CD14-positive monocyte (primary cell): ENCODE results near the gene HVCN1. TPM values are rescaled to one million over a fixed set of nuclear protein-coding genes. Genes with fewer than 3 reads are reported as not detected.
"Not testable (repeated sequence)": the region's sequence is repeated elsewhere in the genome, so short reads cannot be mapped to it uniquely, and the experiment has no call there.

Experiments
- DNase-seq, 3 donors: peaks; one replicate each; pipeline ENCODE4 v3.0.0-alpha.2; 2011 to 2022
- H2AFZ ChIP-seq: 2 replicates; pipeline ENCODE4 v1.6.0; 2012; ENCODE audit warnings: mild to moderate bottlenecking, low read depth, low read length, inconsistent platforms; ENCODE audit not compliant: insufficient read depth, poor library complexity, severe bottlenecking
- H3K27ac ChIP-seq, 2 donors: 1 replicate in 1 of 2; 2 replicates in 1 of 2; pipeline ENCODE4 v1.5.1; 2012 to 2013; ENCODE audit warnings: low read length in 2 of 2, control low read depth in 1 of 2, inconsistent platforms in 1 of 2, low read depth in 1 of 2, mild to moderate bottlenecking in 1 of 2
- H3K27me3 ChIP-seq, 2 donors: one replicate each; pipeline versions ENCODE4 v1.6.0 to v1.6.1; 2011 to 2013; ENCODE audit warnings: low read length in 2 of 2; ENCODE audit not compliant: control insufficient read depth in 2 of 2, insufficient read depth in 2 of 2
- H3K36me3 ChIP-seq, 2 donors: replicated peaks in 1 of 2; 1 replicate in 1 of 2; 2 replicates in 1 of 2; pipeline versions ENCODE4 v1.5.1 to v1.6.1; 2012 to 2013; ENCODE audit warnings: low read length in 2 of 2, control low read depth in 1 of 2, inconsistent platforms in 1 of 2, mild to moderate bottlenecking in 1 of 2; ENCODE audit not compliant: insufficient read depth in 2 of 2, control insufficient read depth in 1 of 2
- H3K4me1 ChIP-seq, 2 donors: 1 replicate in 1 of 2; 2 replicates in 1 of 2; pipeline versions ENCODE4 v1.5.1 to v1.6.1; 2012 to 2013; ENCODE audit warnings: low read length in 2 of 2, control low read depth in 1 of 2, inconsistent platforms in 1 of 2, mild to moderate bottlenecking in 1 of 2, moderate library complexity in 1 of 2; ENCODE audit not compliant: insufficient read depth in 2 of 2, control insufficient read depth in 1 of 2
- H3K4me2 ChIP-seq: replicated peaks from 2 replicates; pipeline ENCODE3; 2012; ENCODE audit warnings: low read length, moderate library complexity, mild to moderate bottlenecking; ENCODE audit not compliant: poor library complexity, severe bottlenecking; ENCODE audit errors: extremely low read depth
- H3K4me3 ChIP-seq, 3 experiments: fragments of 200-600 bp in 1 of 3; sonication (generic) in 1 of 3; replicated peaks in 1 of 3; 1 replicate in 2 of 3; 2 replicates in 1 of 3; pipeline ENCODE4 v1.5.1; 2011 to 2013; ENCODE audit warnings: low read length in 3 of 3, mild to moderate bottlenecking in 3 of 3, control low read depth in 2 of 3, low read depth in 2 of 3, inconsistent platforms in 1 of 3, moderate library complexity in 1 of 3
- H3K79me2 ChIP-seq: 2 replicates; pipeline ENCODE4 v1.6.0; 2012; ENCODE audit warnings: mild to moderate bottlenecking, control low read depth, inconsistent platforms, low read length, moderate library complexity; ENCODE audit not compliant: insufficient read depth
- H3K9ac ChIP-seq: 2 replicates; pipeline ENCODE4 v1.6.0; 2017; ENCODE audit warnings: low read length, mild to moderate bottlenecking; ENCODE audit not compliant: insufficient read depth, poor library complexity, severe bottlenecking
- H3K9me3 ChIP-seq, 2 donors: replicated peaks in 1 of 2; 1 replicate in 1 of 2; 2 replicates in 1 of 2; pipeline versions ENCODE4 v1.5.1 to v1.6.1; 2012 to 2013; ENCODE audit warnings: low read length in 2 of 2, control low read depth in 1 of 2; ENCODE audit not compliant: control insufficient read depth in 1 of 2, insufficient read depth in 1 of 2
- H4K20me1 ChIP-seq: 2 replicates; pipeline ENCODE4 v1.6.0; 2012; ENCODE audit warnings: mild to moderate bottlenecking, low read length, control low read depth, moderate library complexity; ENCODE audit not compliant: insufficient read depth
- H3K27ac Mint-ChIP-seq, 7 donors: one replicate each; pipeline ENCODE4 v1.8.0; 2020; ENCODE audit warnings: mild to moderate bottlenecking in 7 of 7, mixed read lengths in 7 of 7, moderate library complexity in 6 of 7, inconsistent platforms in 2 of 7
- H3K27me3 Mint-ChIP-seq, 3 donors: one replicate each; pipeline ENCODE4 v1.8.0; 2021 to 2022; ENCODE audit warnings: low read depth in 3 of 3, mild to moderate bottlenecking in 3 of 3, mixed read lengths in 3 of 3, moderate library complexity in 3 of 3, inconsistent platforms in 1 of 3
- H3K36me3 Mint-ChIP-seq, 2 donors: one replicate each; pipeline ENCODE4 v1.8.0; 2020; ENCODE audit warnings: mixed read lengths in 2 of 2, inconsistent platforms in 1 of 2, mild to moderate bottlenecking in 1 of 2
- H3K4me1 Mint-ChIP-seq: one replicate; pipeline ENCODE4 v1.8.0; 2020; ENCODE audit warnings: mild to moderate bottlenecking, mixed read lengths
- H3K4me3 Mint-ChIP-seq, 2 donors: one replicate each; pipeline ENCODE4 v1.8.0; 2020; ENCODE audit warnings: mild to moderate bottlenecking in 2 of 2, mixed read lengths in 2 of 2, moderate library complexity in 1 of 2
- H3K9me3 Mint-ChIP-seq, 7 donors: one replicate each; pipeline ENCODE4 v1.8.0; 2020 to 2022; ENCODE audit warnings: mixed read lengths in 7 of 7, mild to moderate bottlenecking in 6 of 7, moderate library complexity in 6 of 7, inconsistent platforms in 2 of 7
- CTCF ChIP-seq: fragments of 200-600 bp; IDR thresholded peaks from one replicate; pipeline ENCODE4 v1.8.0; 2022; ENCODE audit warnings: antibody characterized with exemption, mild to moderate bottlenecking
- WGBS: methylation state at CpG from one replicate; pipeline ENCODE4 v1.1.5; 2013; ENCODE audit warnings: missing lambda C conversion rate; ENCODE audit not compliant: insufficient coverage; 5-methylcytosine and 5-hydroxymethylcytosine counted together
- intact Hi-C, 2 donors: fragments of 100-400 bp; cut with micrococcal nuclease; formaldehyde crosslinking; loops; one replicate each; pipeline versions ENCODE4 v1.15.0 to v1.15.1; 2023
- polyA plus RNA-seq, 3 donors: library from polyadenylated mRNA; depleted of rRNA in 1 of 3; unstranded in 2 of 3; stranded (reverse) in 1 of 3; fragments of 300-500 nt in 2 of 3; fragments of >200 nt in 1 of 3; fragmentation: Illumina TruSeq in 2 of 3; gene quantifications; 1 replicate in 2 of 3; 2 replicates in 1 of 3; pipeline ENCODE4 v1.2.3, GENCODE V29; 2012 to 2021

The HVCN1 gene
- polyA plus RNA-seq, 3 donors = 119 to 167 (median 121) TPM

- no peak for DNase-seq
- H3K27me3 ChIP-seq = no peaks in the 10 kb centered on the region
- no peak for TF ChIP-seq CTCF
- H3K27ac ChIP-seq = peak overlapping the region in 1 of 2 donors; percentile 11
- H3K4me3 ChIP-seq = no peak overlapping the region
- no peaks in the 10 kb centered on the region for H3K9me3 Mint-ChIP-seq
- 96% methylated on average over 4 of the region's 4 CpGs for WGBS
- H2AFZ ChIP-seq = no peak overlapping the region
- H4K20me1 ChIP-seq = peaks cover 90% of the 10 kb centered on the region
- H3K9ac ChIP-seq = no peak overlapping the region
- H3K4me2 ChIP-seq = no peak overlapping the region
- peaks cover 87 to 99% of the 10 kb centered on the region in 2 donors for H3K36me3 ChIP-seq
- H3K9me3 ChIP-seq = no peaks in the 10 kb centered on the region
- H3K4me3 Mint-ChIP-seq = no peak overlapping the region
- intact Hi-C loops = no loop called here
- peak overlapping the region in 4 of 7 donors; percentile 38 to 75 (median 52) for H3K27ac Mint-ChIP-seq
- H3K79me2 ChIP-seq = peaks cover 70% of the 10 kb centered on the region
- peaks cover 75 to 88% of the 10 kb centered on the region in 2 donors for H3K36me3 Mint-ChIP-seq
- no peaks in the 10 kb centered on the region for H3K27me3 Mint-ChIP-seq
- H3K4me1 Mint-ChIP-seq = peaks cover 3% of the 10 kb centered on the region
- H3K4me1 ChIP-seq = no peaks in the 10 kb centered on the region
Measured at GRCh38 chr12:110726028-110726427, 37.1 kb upstream of the HVCN1 start.

DNA sequence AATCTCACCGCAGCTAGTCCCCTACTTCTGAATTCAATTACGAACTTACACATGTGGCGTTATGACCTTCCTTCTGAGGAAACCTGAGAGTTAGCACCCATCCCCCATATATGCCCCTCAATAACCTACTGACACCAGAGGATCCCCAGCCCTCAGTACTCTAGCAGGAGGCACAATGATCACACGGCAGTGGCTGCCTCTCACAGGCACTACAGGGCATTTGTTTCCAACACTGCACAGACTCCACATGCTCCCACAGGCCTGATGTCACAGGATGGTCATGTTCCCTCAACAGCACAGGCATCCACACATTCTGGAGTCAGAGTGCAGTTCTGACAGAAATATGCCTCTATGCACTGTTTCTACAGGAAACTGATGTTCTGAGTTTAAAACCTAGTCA is 36.4 kb upstream of the HVCN1 start:
- H2AFZ ChIP-seq = no peak overlapping the region
- Mint-ChIP-seq H3K27me3 (no peaks in the 10 kb centered on the region), H3K4me1 (peaks cover 1% of the 10 kb centered on the region), H3K27ac (peak overlapping the region in 1 of 7 donors; percentile 38), H3K4me3 (no peak overlapping the region), H3K36me3 (peaks cover 78 to 89% of the 10 kb centered on the region in 2 donors), H3K9me3 (no peaks in the 10 kb centered on the region)
- peak overlapping the region in 1 of 2 donors; percentile 48 for H3K27ac ChIP-seq
- peaks cover 90% of the 10 kb centered on the region for H4K20me1 ChIP-seq
- H3K4me1 ChIP-seq = no peaks in the 10 kb centered on the region
- TF ChIP-seq CTCF = no peak
- no peak for DNase-seq
- H3K4me2 ChIP-seq = no peak overlapping the region
- intact Hi-C loops = no loop called here
- H3K4me3 ChIP-seq = no peak overlapping the region
- no peaks in the 10 kb centered on the region for H3K27me3 ChIP-seq
- H3K9me3 ChIP-seq = no peaks in the 10 kb centered on the region
- peaks cover 62% of the 10 kb centered on the region for H3K79me2 ChIP-seq
- 93% methylated on average over 4 of the region's 4 CpGs for WGBS
- peaks cover 87 to 99% of the 10 kb centered on the region in 2 donors for H3K36me3 ChIP-seq
- H3K9ac ChIP-seq = no peak overlapping the region

DNA sequence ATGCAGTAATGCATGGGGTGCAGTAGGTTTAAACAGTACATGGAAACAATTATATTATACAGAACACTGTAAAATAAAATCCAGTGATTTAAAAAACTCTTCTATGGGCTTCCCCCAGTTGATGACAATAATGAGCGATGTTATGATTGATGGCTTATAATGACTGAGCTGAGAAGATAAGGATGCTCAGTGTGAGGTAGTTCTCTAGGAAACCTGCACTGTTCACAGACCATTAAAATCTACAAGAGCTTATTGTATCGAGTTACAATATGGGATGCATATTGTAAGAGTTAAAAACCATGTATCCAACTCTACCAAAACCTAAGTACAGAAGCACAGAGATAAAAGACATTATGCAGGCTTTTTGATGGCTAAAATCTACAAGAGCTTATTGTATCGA is 34.0 kb upstream of the HVCN1 start:
- H3K4me3 ChIP-seq, H3K27me3 Mint-ChIP-seq, H3K9me3 ChIP-seq, H3K9me3 Mint-ChIP-seq, H3K4me3 Mint-ChIP-seq, intact Hi-C loops, H3K4me2 ChIP-seq, DNase-seq, H3K27me3 ChIP-seq, H3K4me1 ChIP-seq, H3K9ac ChIP-seq, H2AFZ ChIP-seq, H3K27ac ChIP-seq, H3K4me1 Mint-ChIP-seq, H3K27ac Mint-ChIP-seq: not testable (repeated sequence)
- WGBS = no CpG with 5 or more reads among the region's 3 CpGs
- Histone ChIP-seq H3K79me2 (peaks cover 41% of the 10 kb centered on the region), H4K20me1 (peaks cover 82% of the 10 kb centered on the region), H3K36me3 (peaks cover 84 to 99% of the 10 kb centered on the region in 2 donors)
- peaks cover 83 to 91% of the 10 kb centered on the region in 2 donors for H3K36me3 Mint-ChIP-seq
